PC-9 (cell line): ENCODE measurements around the gene DNAH11. TPM values are rescaled to one million over a fixed set of nuclear protein-coding genes. Genes with fewer than 3 reads are reported as not detected.

Source experiments
- BruUV-seq: library from RNA; stranded (reverse); fragments of 400-500 nt; replicated peaks from 2 replicates; lab custom pipeline; 2021; lab: Mats Ljungman, UMichigan
- CTCF ChIA-PET: fragments of 300-600 bp; sonication (Branson Sonifier 250); formaldehyde crosslinking; loops from one replicate; lab custom pipeline; 2022; ENCODE audit warnings: antibody characterized with exemption; lab: Charles Lee
- POLR2A ChIA-PET: fragments of 300-600 bp; sonication (Branson Sonifier 250); formaldehyde crosslinking; loops from one replicate; lab custom pipeline; 2022; ENCODE audit warnings: antibody characterized with exemption; ENCODE audit not compliant: unreplicated experiment; lab: Charles Lee
- DNase-seq, 2 experiments: peaks; one replicate each; pipeline versions ENCODE4 v3.0.0 to v3.0.0-alpha.2; 2015 to 2022; ENCODE audit warnings: mixed read lengths in 1 of 2
- H2AFZ ChIP-seq: fragments of 200-600 bp; sonication (generic); 2 replicates; pipeline ENCODE4 v1.8.1; 2017; ENCODE audit warnings: antibody characterized with exemption
- H3F3A ChIP-seq: fragments of 200-600 bp; sonication (generic); 2 replicates; pipeline ENCODE4 v1.8.1; 2017; ENCODE audit warnings: antibody characterized with exemption, mild to moderate bottlenecking, low read depth; ENCODE audit not compliant: insufficient read depth
- H3K27ac ChIP-seq: fragments of 200-600 bp; sonication (generic); 2 replicates; pipeline ENCODE4 v1.6.1; 2016; ENCODE audit warnings: mixed run types
- H3K27me3 ChIP-seq: fragments of 200-600 bp; sonication (generic); 2 replicates; pipeline ENCODE4 v1.6.1; 2016; ENCODE audit warnings: low read depth, mixed run types; ENCODE audit not compliant: insufficient read depth
- H3K36me3 ChIP-seq: fragments of 200-600 bp; sonication (generic); 2 replicates; pipeline ENCODE4 v1.6.1; 2016; ENCODE audit warnings: low read depth, mixed run types
- H3K4me1 ChIP-seq: fragments of 200-600 bp; sonication (generic); replicated peaks from 2 replicates; pipeline ENCODE4 v1.6.1; 2016; ENCODE audit warnings: mixed run types; ENCODE audit not compliant: insufficient read depth
- H3K4me2 ChIP-seq: fragments of 200-600 bp; sonication (generic); 2 replicates; pipeline ENCODE4 v1.6.1; 2017; ENCODE audit warnings: mixed run types
- H3K4me3 ChIP-seq: fragments of 200-600 bp; sonication (generic); 2 replicates; pipeline ENCODE4 v1.6.1; 2016; ENCODE audit warnings: mixed run types
- H3K79me2 ChIP-seq: fragments of 200-600 bp; sonication (generic); 2 replicates; pipeline ENCODE4 v1.6.1; 2017; ENCODE audit warnings: low read depth, mixed run types
- H3K9me2 ChIP-seq: fragments of 200-600 bp; sonication (generic); 2 replicates; pipeline ENCODE4 v1.8.1; 2017; ENCODE audit warnings: mild to moderate bottlenecking; ENCODE audit not compliant: insufficient read depth
- H3K9me3 ChIP-seq: fragments of 200-600 bp; sonication (generic); 2 replicates; pipeline ENCODE4 v1.8.1; 2016; ENCODE audit warnings: low read depth; ENCODE audit not compliant: insufficient read depth
- H4K20me1 ChIP-seq: fragments of 200-600 bp; sonication (generic); 2 replicates; pipeline ENCODE4 v1.8.1; 2017; ENCODE audit not compliant: insufficient read depth
- EZH2 ChIP-seq: fragments of 200-600 bp; sonication (generic); IDR thresholded peaks from 2 replicates; pipeline ENCODE4 v1.8.0; 2017; ENCODE audit warnings: antibody characterized with exemption, low read depth
- intact Hi-C: fragments of 100-400 bp; cut with micrococcal nuclease; formaldehyde crosslinking; loops from one replicate; pipeline ENCODE4 v1.10.0; 2022; ENCODE audit not compliant: unreplicated experiment
- total RNA-seq: library from RNA; stranded (reverse); gene quantifications from 2 replicates; pipeline ENCODE4 v1.2.3, GENCODE V29; 2021
- TF ChIP-seq, protein P1 (sequence below): fragments of 200-600 bp; sonication (generic); conservative IDR thresholded peaks from 2 replicates; pipeline ENCODE4 v1.6.1; 2017; ENCODE audit warnings: mixed run types, antibody characterized with exemption, mild to moderate bottlenecking, moderate library complexity

DNAH11 gene
- total RNA-seq, 1 experiment from 2014 or later = not detected

DNA sequence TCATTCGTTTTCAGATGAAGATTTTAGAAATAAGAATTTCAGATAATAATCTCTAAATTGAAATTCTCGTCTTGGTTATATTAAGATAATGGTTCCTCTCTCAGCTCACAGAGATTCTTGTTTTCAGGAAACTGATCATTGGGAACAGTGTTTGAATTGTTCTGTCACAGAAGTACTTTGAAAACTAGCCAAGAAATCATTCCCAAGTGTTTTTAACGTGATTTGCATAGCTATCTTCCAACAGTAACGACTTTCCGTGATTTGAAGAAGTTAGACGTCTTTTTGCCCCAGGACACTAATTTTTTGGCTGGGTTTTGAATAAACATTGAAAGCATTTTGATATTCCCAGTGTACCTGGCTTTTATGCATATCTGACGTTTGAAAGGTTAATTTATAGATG, 286.9 kb downstream of the DNAH11 start:
- H3K79me2 ChIP-seq = no peaks in the 10 kb centered on the region
- POLR2A ChIA-PET = no interaction called here
- H4K20me1 ChIP-seq = no peaks in the 10 kb centered on the region
- no peak for TF ChIP-seq EZH2
- TF ChIP-seq, protein P1, sequence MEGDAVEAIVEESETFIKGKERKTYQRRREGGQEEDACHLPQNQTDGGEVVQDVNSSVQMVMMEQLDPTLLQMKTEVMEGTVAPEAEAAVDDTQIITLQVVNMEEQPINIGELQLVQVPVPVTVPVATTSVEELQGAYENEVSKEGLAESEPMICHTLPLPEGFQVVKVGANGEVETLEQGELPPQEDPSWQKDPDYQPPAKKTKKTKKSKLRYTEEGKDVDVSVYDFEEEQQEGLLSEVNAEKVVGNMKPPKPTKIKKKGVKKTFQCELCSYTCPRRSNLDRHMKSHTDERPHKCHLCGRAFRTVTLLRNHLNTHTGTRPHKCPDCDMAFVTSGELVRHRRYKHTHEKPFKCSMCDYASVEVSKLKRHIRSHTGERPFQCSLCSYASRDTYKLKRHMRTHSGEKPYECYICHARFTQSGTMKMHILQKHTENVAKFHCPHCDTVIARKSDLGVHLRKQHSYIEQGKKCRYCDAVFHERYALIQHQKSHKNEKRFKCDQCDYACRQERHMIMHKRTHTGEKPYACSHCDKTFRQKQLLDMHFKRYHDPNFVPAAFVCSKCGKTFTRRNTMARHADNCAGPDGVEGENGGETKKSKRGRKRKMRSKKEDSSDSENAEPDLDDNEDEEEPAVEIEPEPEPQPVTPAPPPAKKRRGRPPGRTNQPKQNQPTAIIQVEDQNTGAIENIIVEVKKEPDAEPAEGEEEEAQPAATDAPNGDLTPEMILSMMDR = no peak
- no peaks in the 10 kb centered on the region for H3F3A ChIP-seq
- no peaks in the 10 kb centered on the region for H3K36me3 ChIP-seq
- intact Hi-C loops = no loop called here
- no peak for DNase-seq
- no peak overlapping the region for H3K27ac ChIP-seq
- no peak overlapping the region for H3K4me3 ChIP-seq
- H3K4me2 ChIP-seq = no peak overlapping the region
- no peak overlapping the region for H2AFZ ChIP-seq
- no peaks in the 10 kb centered on the region for H3K9me3 ChIP-seq
- BruUV-seq = no TSS peak
- H3K4me1 ChIP-seq = no peaks in the 10 kb centered on the region
- H3K9me2 ChIP-seq = no peaks in the 10 kb centered on the region
- CTCF ChIA-PET = interaction anchor here (0.7 kb wide), 1 partner anchor 148 kb away, joined by 3 read pairs; no protein-coding TSS in a partner anchor
- peaks cover 4% of the 10 kb centered on the region; the same call in 1 of the 2 replicates for H3K27me3 ChIP-seq

DNA sequence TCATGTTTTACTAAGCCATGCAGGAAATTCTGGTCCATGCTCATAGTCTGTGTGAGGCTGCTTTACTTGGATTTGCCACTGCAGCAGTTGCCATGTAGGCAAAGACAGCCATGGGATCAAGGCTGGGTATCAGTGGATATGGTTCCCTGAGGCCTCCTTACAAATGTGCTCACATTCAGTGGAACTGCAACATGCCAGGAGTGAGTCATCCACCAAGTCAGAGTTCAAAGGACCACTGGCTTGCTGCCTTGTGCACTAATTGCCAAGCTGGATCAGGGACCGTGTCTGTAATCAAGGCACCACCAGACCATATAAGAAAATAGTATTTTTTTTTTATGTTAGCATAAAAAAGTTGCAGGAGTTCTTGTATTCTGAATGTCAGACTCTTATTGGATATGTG, 301.9 kb downstream of the DNAH11 start:
- H3K27ac ChIP-seq = no peak overlapping the region
- no peak overlapping the region for H2AFZ ChIP-seq
- no peaks in the 10 kb centered on the region for H3F3A ChIP-seq
- POLR2A ChIA-PET = no interaction called here
- TF ChIP-seq EZH2 = no peak
- TF ChIP-seq, protein P1 = no peak
- H3K9me2 ChIP-seq = no peaks in the 10 kb centered on the region
- no TSS peak for BruUV-seq
- H3K36me3 ChIP-seq = no peaks in the 10 kb centered on the region
- H3K4me1 ChIP-seq = no peaks in the 10 kb centered on the region
- no peak for DNase-seq
- no peak overlapping the region for H3K4me2 ChIP-seq
- peaks cover 5% of the 10 kb centered on the region; the same call in 1 of the 2 replicates for H3K9me3 ChIP-seq
- CTCF ChIA-PET = no interaction called here
- intact Hi-C loops = no loop called here
- H3K79me2 ChIP-seq = no peaks in the 10 kb centered on the region
- H3K4me3 ChIP-seq = no peak overlapping the region
- H3K27me3 ChIP-seq = no peaks in the 10 kb centered on the region
- no peaks in the 10 kb centered on the region for H4K20me1 ChIP-seq

DNA sequence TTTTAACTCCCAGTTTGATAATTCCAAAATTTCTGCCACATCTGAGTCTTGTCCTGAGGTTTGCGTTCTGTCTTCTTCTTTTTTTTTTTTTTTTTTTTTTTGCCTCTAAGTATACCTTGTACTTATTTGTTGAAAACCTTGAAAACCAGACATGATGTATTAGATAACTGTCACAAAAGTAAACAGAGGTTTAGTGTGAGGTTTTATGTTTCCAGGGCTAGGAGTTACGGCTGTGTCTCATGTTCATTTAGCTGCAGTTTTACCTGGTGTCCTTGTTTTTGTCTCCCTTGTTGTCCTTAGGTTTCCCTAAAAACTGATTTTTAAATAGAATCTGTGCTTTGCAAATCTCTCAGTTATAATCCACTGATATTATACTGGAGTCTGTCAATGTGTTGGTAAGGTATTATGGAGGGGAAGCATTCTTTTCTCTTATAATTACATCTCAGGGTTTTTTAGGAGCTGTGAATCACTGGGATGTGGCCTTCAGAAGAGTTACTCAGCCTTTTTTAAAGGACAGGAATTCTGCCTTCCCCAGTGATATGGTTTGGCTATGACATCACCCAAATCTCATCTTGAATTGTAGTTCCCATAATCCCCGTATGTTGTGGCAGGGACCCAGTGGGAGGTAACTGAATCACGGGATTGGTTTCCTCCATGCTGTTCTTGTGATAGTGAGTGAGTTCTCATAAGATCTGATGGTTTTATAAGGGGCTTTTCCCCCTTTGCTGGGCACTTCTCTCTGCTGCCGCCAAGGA, 307.9 kb downstream of the DNAH11 start:
- POLR2A ChIA-PET = no interaction called here
- no TSS peak for BruUV-seq

More for the DNA sequence above, 307.9 kb downstream of the DNAH11 start:
- CTCF ChIA-PET = no interaction called here
- Histone ChIP-seq H3K4me2 (no peak overlapping the region), H3K9me2 (no peaks in the 10 kb centered on the region), H2AFZ (no peak overlapping the region), H3K9me3 (peaks cover 5% of the 10 kb centered on the region; the same call in 1 of the 2 replicates), H3K27ac (no peak overlapping the region), H3K4me3 (no peak overlapping the region), H4K20me1 (no peaks in the 10 kb centered on the region), H3K4me1 (no peaks in the 10 kb centered on the region), H3K27me3 (no peaks in the 10 kb centered on the region), H3F3A (no peaks in the 10 kb centered on the region), H3K36me3 (no peaks in the 10 kb centered on the region), H3K79me2 (no peaks in the 10 kb centered on the region)
- intact Hi-C loops = no loop called here
- TF ChIP-seq, protein P1 = no peak
- TF ChIP-seq EZH2 = no peak
- no peak for DNase-seq
